HG02678 (cell line): ENCODE data around the gene GDAP1L1.

Experiments
- ATAC-seq: cut with Tn5 transposase; IDR thresholded peaks from one replicate; pipeline ENCODE4 v1.9.1; 2021; ENCODE audit warnings: mild to moderate bottlenecking, moderate library complexity; ENCODE audit not compliant: unreplicated experiment

GDAP1L1 gene

GRCh38 chr20:44247131-44247571 is at the start of gene GDAP1L1:
Gene GDAP1L1 (plus strand): TSS chr20:44247308. CDS start chr20:44247335, 27 bp downstream.
- ATAC-seq: no peak

DNA sequence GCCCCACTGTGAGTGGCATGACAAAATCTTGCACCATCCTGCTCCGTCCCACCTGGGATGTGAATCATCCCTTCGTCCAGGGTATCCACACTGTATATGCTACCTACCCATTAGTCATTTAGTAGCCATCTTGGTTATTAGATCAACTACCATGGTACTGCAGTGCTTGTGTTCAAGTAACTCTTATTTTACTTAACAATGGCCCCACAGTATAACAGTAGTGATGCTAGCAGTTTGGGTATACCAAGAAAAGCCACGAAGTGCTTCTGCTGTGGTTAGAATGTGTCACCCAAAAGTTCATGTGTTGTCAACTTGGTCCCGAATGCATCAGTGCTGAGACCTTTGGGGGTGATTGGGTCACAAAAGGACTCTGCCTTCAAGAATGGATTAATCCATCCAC is 48.2 kb upstream of the GDAP1L1 start:
- no peak for ATAC-seq

DNA sequence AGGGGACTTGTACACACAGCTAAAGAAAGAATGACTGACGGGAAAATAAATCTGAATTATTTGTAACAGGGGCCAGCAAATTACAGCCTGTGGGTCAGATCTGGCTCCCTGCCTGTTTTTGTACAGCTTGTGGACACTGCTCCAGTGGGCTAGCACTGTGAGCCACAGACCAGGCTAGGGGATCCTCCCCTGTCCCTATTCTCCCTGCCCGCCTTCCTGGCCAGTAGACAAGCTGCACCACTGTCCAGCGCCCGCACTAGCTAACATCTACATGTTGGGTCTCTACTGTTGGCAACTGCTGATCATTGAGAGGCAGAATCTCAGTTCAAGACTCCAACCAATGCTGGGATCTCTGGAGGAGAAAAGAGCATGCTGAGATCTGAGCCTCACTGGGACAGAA is 47.2 kb upstream of the GDAP1L1 start:
- no peak for ATAC-seq

DNA sequence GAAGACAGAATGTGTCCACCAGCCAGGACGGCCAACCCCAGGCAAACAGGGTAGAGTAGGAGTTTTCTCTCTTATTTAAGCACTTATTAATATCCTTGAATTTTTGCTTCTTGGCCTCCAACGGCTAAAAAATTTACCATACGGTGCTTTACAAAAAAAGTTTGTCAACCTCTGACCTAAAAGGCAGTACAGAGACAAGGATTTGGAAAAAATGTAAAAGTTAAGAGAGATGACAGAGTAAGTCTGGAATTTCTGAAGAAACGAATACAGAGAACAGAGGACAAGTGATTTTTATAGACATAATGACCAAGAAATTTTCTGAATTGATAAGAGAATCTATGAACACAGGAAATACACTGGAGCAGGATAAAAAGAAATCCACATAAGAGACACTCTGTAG is 46.7 kb upstream of the GDAP1L1 start:
- no peak for ATAC-seq

DNA sequence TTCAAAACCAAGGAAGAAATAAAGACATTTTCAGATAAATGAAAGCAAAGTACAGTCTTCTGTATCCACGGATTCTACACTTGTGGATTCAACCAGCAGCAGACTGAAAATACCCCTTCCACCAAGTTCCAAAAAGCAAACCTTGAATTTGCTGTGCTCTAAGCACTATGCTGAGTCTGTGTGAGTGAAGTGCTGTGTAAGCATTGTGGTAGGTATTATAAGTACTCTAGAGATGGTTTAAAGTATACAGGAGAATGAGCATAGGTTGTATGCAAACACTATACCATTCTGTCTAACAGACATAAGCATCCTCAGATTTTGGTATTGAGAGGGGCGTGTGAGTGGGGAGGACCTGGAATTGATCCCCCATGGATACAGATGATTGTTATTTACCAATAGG is 46.1 kb upstream of the GDAP1L1 start:
- ATAC-seq: no peak

DNA sequence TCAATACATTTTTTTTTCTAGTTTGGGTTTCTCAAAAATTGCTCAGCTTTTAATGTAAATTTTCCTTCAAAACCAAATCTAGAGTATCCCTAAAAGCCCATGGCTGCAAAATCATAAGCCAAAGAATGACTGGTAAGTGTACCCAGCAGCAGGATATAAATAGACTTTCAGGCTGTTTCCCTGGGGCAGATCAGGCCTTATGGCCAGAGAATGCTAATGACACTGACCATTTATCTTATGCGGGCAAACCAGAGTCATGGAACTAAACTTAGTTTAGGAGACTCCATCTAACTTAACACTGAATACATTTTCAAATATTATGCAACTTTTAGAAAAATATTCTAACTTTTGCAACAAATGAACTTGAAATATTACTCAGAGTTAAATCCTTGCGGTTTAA is 43.9 kb upstream of the GDAP1L1 start:
- no peak for ATAC-seq

- no peak for ATAC-seq
Measured at GRCh38 chr20:44204156-44204831, 42.8 kb upstream of the GDAP1L1 start.

DNA sequence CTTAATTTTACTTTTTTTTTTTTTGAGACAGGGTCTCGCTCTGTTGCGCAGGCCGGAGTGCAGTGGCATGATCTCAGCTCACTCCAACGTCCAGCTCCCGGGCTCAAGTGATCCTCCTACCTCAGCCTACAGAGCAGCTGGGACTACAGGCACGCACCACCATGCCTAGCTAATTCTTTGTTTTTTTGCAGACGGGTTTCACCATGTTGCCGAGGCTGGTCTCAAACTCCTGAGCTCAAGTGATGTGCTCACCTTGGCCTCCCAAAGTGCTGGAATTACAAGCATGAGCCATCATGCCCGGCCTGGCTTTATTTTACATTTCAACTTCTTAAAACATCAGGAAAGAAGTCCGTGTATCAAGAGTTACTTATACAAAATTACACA is 42.3 kb upstream of the GDAP1L1 start:
- ATAC-seq: no peak

DNA sequence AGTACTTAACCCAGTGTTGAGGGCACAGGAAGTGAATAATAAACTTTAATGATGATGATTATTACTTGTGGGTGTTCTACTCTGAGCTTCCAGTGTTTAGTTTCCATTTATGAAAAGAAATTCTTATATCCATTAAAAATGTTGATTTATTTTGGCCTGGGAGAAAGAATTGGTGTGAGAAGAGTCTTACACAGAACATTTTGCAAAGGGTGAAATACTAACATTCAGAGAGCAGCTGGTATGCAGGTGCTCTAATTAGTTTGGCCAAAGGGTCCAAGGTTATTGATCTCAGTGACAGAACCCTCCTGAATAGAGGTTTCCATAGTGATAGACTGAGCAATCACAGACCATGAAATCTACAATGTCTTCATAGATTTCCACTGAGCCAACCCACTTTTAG is 41.0 kb upstream of the GDAP1L1 start:
- ATAC-seq: no peak

- no peak for ATAC-seq
Measured at GRCh38 chr20:44207126-44207723, 39.9 kb upstream of the GDAP1L1 start.

- ATAC-seq: no peak
Measured at GRCh38 chr20:44208165-44208564, 38.9 kb upstream of the GDAP1L1 start.

DNA sequence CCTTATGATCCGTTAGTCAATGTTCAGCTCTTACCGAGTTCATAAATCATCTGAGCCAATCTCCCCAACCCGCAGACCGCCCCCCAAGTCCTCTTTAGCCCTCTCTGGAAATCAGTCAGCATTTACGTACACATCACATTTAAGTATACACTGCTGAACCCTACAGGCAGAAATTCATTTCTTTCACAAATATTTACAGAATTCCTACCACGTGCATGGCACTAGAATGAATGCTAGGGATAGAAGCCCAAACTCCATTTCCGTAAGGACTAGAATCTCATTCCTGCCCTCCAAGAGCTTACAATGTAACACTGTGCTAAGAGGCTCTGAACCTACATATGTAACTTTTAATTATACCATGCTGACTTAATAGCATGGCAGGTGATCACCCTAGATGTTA is 38.3 kb upstream of the GDAP1L1 start:
- no peak for ATAC-seq

DNA sequence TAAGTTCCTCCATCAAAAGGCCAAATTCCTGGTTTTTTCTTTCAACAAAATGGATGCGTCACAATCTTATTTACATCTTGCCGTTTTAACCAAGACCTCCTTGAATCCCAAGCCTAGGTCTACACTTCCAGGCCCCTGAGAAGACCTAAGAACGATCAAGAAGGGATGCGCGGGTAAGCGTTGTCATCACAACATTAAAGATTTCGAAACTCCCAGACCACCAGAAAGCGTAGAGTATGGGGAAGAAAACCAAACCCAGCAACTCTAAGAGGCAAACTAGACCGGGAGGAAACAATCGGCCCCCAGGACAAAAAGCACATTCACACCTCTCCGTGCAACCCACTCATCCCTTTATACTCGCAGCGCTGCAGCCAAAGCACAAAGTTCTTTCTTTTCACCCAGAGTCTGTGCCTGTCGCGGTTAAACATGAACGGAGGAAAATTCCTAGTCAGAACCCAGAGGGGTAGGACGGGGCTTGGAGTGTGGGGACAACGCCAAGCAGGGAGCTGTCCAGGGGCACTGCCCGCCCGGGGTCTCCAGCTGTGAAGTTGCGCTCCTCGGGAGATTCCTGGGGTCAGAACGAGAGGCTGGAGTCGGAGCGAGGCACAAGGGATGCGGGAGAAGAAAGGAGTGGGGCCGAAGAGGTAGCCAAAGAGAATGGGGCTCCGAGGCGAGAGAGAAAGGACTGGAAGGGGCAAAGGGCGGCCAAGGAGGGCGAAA is 37.3 kb upstream of the GDAP1L1 start:
- ATAC-seq: no peak

- peak; percentile 86 for ATAC-seq
Measured at GRCh38 chr20:44210406-44211176, 36.5 kb upstream of the GDAP1L1 start, which contains the start of gene OSER1. Gene OSER1 (minus strand): TSS chr20:44210771. CDS start chr20:44206957, 3,814 bp downstream.

DNA sequence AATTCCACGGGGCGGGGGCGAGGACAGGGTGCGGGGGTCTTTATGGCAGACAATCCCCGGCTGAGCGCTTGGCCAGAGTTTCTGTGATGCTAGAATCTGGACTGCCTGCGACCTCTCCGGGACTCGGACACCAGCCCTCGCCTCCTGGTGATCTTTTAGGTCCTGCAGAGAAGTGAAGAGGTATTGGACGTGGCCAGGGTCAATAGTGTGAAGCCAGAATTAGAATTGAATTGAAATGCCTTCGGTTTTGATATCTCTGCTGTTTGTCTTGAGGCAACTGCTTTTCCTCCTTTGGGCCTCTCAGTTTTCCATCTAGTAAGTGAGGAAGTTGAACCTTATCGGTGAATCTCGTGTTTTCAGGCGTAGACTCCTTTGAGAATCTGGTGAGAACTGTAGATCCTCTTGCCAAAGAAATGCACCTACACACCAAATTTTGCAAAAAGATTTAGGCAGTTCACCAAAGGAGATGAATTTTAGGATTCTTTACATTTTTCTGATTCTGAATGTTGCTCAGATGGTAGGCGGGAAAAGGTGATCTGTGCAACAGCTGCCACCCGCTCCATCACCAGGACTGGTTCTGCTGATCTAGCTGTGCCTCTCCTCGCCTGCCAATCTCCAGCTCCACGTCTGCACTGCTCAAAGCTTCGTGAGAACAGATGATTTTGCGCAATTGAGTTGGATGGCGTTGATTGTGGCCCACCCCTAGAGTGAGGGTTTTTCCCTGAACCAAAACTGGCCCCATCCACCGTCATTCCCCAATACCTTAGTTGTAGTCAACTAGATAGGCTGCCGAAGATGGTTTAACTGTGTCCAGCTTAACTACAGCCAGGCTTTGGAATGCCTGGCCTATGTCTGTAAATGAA is 35.7 kb upstream of the GDAP1L1 start:
- ATAC-seq: peak; percentile 4

GRCh38 chr20:44212792-44213191 is 34.3 kb upstream of the GDAP1L1 start:
- ATAC-seq: no peak

DNA sequence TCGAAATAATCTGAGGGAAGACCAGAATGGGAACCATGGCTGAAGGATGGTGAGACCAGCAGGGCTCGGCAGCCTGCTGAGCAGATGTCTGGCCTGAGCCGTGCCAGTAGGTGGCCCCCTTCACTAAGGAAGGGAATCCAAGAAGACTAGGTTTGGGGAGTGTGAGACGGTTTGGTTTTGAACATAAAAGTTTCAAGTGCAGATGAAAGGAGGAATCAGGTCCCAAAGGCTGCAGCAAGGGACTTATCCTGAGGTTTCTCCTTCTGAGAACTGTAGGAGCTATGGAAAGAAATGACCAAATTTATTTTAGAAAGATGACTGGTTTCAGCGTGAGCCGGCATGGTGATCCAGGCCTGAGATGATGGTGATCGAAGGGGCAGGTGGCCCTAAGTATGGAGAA is 32.0 kb upstream of the GDAP1L1 start:
- no peak for ATAC-seq

DNA sequence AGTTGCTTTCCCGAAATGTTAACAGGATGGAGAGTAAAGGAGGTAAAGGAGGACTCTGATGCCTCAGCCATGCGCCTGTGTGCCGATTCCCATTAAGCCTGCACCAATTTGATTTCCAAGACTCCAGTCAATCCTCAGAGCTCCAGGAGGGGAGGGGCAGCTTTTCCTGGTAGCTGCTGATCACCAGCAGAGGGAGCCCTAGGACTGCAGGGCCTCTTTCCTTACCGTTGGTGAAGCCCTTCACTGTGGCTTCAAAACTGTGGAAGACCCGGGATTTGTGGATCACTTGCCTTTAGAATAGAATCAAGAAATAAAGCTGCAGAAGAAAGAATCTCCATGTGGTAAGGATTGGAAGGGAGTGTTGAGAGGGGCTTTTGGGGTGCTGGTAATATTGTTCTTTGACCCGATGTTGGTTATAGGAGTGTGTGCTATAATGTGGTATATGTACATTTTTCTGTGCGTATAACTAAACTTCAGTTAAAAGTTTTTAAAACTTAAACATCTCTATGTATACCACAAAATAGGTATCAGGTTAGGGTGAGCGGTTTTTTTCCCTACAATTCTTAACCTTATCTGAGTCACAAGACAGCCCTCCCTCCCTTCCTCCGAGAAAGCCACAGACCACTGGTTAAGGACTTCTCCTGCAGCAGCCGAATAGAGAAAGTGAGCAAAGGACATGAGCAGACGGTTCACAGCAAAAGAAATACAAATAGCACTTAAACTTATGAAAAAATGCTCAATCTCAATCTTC is 29.6 kb upstream of the GDAP1L1 start:
- ATAC-seq: no peak

DNA sequence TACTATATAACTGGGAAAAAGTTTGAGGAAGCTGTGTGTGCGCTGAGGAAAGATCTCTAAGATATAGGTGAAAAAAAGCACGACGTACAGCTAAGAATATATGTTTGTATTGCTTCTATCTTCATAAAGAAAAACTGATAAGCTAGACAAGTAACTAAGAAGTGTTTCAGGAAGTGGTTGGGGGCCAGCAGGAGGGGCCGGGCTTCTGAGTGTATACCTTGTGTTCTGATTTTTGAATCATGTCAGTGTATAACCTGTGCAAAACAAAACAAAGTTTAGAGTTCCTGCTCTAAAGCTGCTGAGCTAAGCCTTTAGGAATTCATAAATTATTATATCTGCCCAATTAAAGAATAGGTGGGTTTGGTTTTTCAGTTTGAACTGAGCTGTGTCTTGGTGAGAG is 28.7 kb upstream of the GDAP1L1 start:
- ATAC-seq: no peak
